Esophagus muscularis mucosa (tissue), 4 donors: ENCODE measurements around the gene SDK2. TPM values are rescaled to one million over a fixed set of nuclear protein-coding genes. Genes with fewer than 3 reads are reported as not detected.

Source experiments
- DNase-seq: peaks from one replicate; pipeline ENCODE4 v3.0.0-alpha.2; 2017; ENCODE audit errors: extremely low spot score
- H3K27ac ChIP-seq, 4 donors: fragments of 200-600 bp; sonication (generic); replicated peaks in 1 of 4; 1 replicate in 3 of 4; 2 replicates in 1 of 4; pipeline ENCODE4 v1.5.1; 2016 to 2019; ENCODE audit warnings: mild to moderate bottlenecking in 1 of 4
- H3K27me3 ChIP-seq, 4 donors: fragments of 200-600 bp; sonication (generic); one replicate each; pipeline versions ENCODE4 v1.5.1 to v1.6.0; 2016 to 2019
- H3K36me3 ChIP-seq, 4 donors: fragments of 200-600 bp; sonication (generic); one replicate each; pipeline ENCODE4 v1.5.1; 2016 to 2019
- H3K4me1 ChIP-seq, 4 donors: fragments of 200-600 bp; sonication (generic); one replicate each; pipeline ENCODE4 v1.5.1; 2016 to 2019
- H3K4me3 ChIP-seq, 4 donors: fragments of 200-600 bp; sonication (generic); 1 replicate in 2 of 4; 2 replicates in 2 of 4; pipeline ENCODE4 v1.5.1; 2016 to 2019; ENCODE audit warnings: mild to moderate bottlenecking in 4 of 4, moderate library complexity in 1 of 4
- H3K9me3 ChIP-seq, 4 donors: fragments of 200-600 bp; sonication (generic); 1 replicate in 3 of 4; 2 replicates in 1 of 4; pipeline ENCODE4 v1.5.1; 2016 to 2019
- EP300 ChIP-seq: sonication (generic); formaldehyde crosslinking; IDR thresholded peaks from one replicate; pipeline ENCODE4 v1.6.1; 2017; ENCODE audit warnings: antibody characterized with exemption
- POLR2A ChIP-seq: fragments of 450-650 bp; IDR thresholded peaks from one replicate; pipeline ENCODE4 v1.6.1; 2017; ENCODE audit warnings: antibody characterized with exemption, moderate library complexity, mild to moderate bottlenecking, low read depth
- POLR2AphosphoS5 ChIP-seq, 2 donors: sonication (generic); formaldehyde crosslinking; IDR thresholded peaks; one replicate each; pipeline ENCODE4 v1.6.1; 2017; ENCODE audit warnings: antibody characterized with exemption in 2 of 2
- WGBS: methylation state at CpG from one replicate; pipeline ENCODE4 v1.1.5; 2018; 5-methylcytosine and 5-hydroxymethylcytosine counted together
- intact Hi-C: fragments of 100-400 bp; cut with DNase I; formaldehyde crosslinking; loops from one replicate; pipeline ENCODE4 v1.15.1; 2023
- total RNA-seq, 4 donors: library from RNA; depleted of rRNA; stranded (reverse); fragments of >200 nt; gene quantifications; one replicate each; pipeline versions ENCODE4 v1.1.0 to v1.2.1, GENCODE V29; 2016
- TF ChIP-seq, protein P1 (sequence below), 3 experiments: fragments of 200-600 bp in 2 of 3; fragments of 450-650 bp in 1 of 3; sonication (generic) in 2 of 3; IDR thresholded peaks; one replicate each; pipeline ENCODE4 v1.5.1; 2017 to 2019; ENCODE audit warnings: antibody characterized with exemption in 3 of 3, mild to moderate bottlenecking in 2 of 3, moderate library complexity in 1 of 3

SDK2 gene
- total RNA-seq, 4 donors from 2014 or later: 0.42 to 2.0 (median 1.2) TPM

DNA sequence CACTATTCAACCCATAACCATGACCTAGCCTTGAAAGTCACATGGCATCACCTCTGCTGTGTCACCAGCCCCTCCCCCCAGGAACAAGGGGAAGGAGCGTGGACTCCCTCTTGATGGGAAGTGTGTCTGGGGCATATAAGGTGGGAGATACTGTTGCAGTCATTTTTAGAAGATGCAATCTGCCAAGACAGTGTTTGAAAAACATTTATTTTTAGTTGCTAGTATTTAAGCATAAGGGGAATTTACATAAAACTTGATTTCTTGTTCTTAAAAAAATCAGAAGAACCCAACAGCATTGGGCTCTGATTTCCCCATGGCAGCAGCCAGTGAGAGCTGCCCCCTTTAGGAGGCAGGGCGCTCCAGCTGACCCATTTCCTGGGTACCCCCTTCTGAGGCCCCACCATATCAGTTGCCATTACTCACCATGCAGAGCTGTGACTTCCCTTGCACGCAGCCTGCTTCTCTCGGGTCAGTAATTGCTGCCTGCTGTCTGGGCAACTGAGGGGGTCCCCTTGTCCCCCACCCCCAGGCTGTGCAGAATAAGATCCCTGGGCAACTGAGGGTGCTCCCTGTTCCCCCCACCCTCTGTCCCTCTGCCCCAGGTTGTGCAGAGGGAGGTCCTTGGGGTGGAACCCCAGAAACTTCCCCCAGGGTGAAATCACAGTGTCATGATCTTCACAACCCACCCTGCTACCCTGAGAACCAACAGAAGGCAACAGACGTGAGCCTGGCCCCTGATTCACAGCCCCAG lies 320.7 kb downstream of the SDK2 start:
- Histone ChIP-seq H3K9me3 (no peaks in the 10 kb centered on the region), H3K4me1 (peaks cover 8 to 10% (median 8%) of the 10 kb centered on the region in 4 donors), H3K27ac (no peak overlapping the region), H3K36me3 (no peaks in the 10 kb centered on the region), H3K4me3 (no peak overlapping the region), H3K27me3 (no peaks in the 10 kb centered on the region)
- no peak for TF ChIP-seq EP300
- TF ChIP-seq, protein P1, sequence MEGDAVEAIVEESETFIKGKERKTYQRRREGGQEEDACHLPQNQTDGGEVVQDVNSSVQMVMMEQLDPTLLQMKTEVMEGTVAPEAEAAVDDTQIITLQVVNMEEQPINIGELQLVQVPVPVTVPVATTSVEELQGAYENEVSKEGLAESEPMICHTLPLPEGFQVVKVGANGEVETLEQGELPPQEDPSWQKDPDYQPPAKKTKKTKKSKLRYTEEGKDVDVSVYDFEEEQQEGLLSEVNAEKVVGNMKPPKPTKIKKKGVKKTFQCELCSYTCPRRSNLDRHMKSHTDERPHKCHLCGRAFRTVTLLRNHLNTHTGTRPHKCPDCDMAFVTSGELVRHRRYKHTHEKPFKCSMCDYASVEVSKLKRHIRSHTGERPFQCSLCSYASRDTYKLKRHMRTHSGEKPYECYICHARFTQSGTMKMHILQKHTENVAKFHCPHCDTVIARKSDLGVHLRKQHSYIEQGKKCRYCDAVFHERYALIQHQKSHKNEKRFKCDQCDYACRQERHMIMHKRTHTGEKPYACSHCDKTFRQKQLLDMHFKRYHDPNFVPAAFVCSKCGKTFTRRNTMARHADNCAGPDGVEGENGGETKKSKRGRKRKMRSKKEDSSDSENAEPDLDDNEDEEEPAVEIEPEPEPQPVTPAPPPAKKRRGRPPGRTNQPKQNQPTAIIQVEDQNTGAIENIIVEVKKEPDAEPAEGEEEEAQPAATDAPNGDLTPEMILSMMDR (IDR thresholded peaks at IDR 0.05): no peak
- TF ChIP-seq POLR2A: no peak
- TF ChIP-seq POLR2AphosphoS5 (IDR thresholded peaks at IDR 0.05): no peak
- 47% methylated on average over 4 of the region's 5 CpGs for WGBS
- intact Hi-C loops: no loop called here
- no peak for DNase-seq

- H3K9me3 ChIP-seq: no peaks in the 10 kb centered on the region
- TF ChIP-seq EP300 (no peak), POLR2AphosphoS5 (IDR thresholded peaks at IDR 0.05) (no peak), POLR2A (no peak)
- TF ChIP-seq, protein P1 (IDR thresholded peaks at IDR 0.05): no peak
- H3K27ac ChIP-seq: no peak overlapping the region
- H3K27me3 ChIP-seq: no peaks in the 10 kb centered on the region
- intact Hi-C loops: no loop called here
- H3K4me1 ChIP-seq: peaks cover 8 to 22% (median 14%) of the 10 kb centered on the region in 4 donors
- whole genome bisulfite sequencing: 68% methylated on average over 6 of the region's 6 CpGs
- no peaks in the 10 kb centered on the region for H3K36me3 ChIP-seq
- no peak overlapping the region for H3K4me3 ChIP-seq
- no peak for DNase-seq
Measured at GRCh38 chr17:73320601-73321264, 323.5 kb downstream of the SDK2 start.

DNA sequence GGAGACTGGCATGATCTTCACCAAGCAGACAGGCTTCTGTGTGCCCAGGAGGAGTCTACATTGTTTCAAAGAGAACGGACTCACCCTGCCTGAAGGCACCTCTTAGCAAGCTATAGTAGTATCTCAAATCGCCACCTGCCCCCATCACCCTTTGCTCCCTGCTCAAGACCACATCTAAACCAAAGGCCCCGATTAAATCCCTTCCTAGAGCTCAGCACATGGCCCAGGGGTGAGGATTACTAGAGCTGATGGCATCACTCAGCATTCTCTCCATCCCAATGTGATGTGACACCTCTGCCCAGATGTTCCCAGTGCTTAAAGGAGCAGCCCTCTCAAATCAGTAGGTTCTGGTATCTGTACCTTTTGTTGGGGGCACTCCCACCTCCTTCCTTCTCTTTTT lies 324.5 kb downstream of the SDK2 start:
- 85% methylated on average over 3 of the region's 3 CpGs for WGBS
- H3K9me3 ChIP-seq: no peaks in the 10 kb centered on the region
- H3K36me3 ChIP-seq: no peaks in the 10 kb centered on the region
- H3K4me1 ChIP-seq: peaks cover 3 to 17% (median 9%) of the 10 kb centered on the region in 4 donors
- TF ChIP-seq EP300 (no peak), POLR2A (no peak), POLR2AphosphoS5 (IDR thresholded peaks at IDR 0.05) (no peak)
- TF ChIP-seq, protein P1 (IDR thresholded peaks at IDR 0.05): no peak
- intact Hi-C loops: no loop called here
- no peak for DNase-seq
- no peak overlapping the region for H3K4me3 ChIP-seq
- no peaks in the 10 kb centered on the region for H3K27me3 ChIP-seq
- H3K27ac ChIP-seq: no peak overlapping the region

GRCh38 chr17:73318836-73319235 lies 325.4 kb downstream of the SDK2 start:
- intact Hi-C loops: no loop called here
- TF ChIP-seq POLR2A: no peak
- no peak for TF ChIP-seq EP300
- no peak for TF ChIP-seq POLR2AphosphoS5 (IDR thresholded peaks at IDR 0.05)
- TF ChIP-seq, protein P1 (IDR thresholded peaks at IDR 0.05): no peak
- no peak overlapping the region for H3K27ac ChIP-seq
- H3K27me3 ChIP-seq: no peaks in the 10 kb centered on the region
- no peak for DNase-seq
- peaks cover 0 to 15% (median 6%) of the 10 kb centered on the region in 4 donors for H3K4me1 ChIP-seq
- 64% methylated on average over 5 of the region's 5 CpGs for WGBS
- no peaks in the 10 kb centered on the region for H3K36me3 ChIP-seq
- no peaks in the 10 kb centered on the region for H3K9me3 ChIP-seq
- no peak overlapping the region for H3K4me3 ChIP-seq
